ENCODE results near the gene DNM2.

The DNM2 gene

DNA sequence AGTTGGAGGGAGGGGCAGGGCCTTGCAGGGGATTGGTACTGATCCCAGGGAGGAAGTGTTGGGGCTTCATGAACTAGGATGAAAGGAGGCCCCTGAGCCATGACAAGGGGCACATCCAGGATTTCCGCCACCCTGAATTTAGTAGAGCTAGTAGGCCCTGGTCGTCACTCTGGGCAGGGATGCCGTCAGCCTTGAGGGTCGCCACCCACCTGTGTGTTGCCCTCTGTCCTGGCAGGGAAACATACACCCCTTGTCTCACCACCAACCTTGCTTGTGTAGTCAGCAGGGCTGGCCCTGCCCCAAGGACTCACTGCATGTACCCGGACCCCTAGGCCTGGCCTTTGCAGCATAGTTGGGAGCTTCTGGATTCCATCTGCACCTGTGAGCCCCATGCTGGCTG lies 26.0 kb upstream of the DNM2 start:
- no peak overlapping the region for H3K27ac ChIP-seq (ENCODE audit: low read depth, low read length)
- WGBS (ENCODE audit: extremely low coverage, insufficient coverage, low lambda C conversion rate): no CpG with 5 or more reads among the region's 5 CpGs
- no peak for DNase-seq

DNA sequence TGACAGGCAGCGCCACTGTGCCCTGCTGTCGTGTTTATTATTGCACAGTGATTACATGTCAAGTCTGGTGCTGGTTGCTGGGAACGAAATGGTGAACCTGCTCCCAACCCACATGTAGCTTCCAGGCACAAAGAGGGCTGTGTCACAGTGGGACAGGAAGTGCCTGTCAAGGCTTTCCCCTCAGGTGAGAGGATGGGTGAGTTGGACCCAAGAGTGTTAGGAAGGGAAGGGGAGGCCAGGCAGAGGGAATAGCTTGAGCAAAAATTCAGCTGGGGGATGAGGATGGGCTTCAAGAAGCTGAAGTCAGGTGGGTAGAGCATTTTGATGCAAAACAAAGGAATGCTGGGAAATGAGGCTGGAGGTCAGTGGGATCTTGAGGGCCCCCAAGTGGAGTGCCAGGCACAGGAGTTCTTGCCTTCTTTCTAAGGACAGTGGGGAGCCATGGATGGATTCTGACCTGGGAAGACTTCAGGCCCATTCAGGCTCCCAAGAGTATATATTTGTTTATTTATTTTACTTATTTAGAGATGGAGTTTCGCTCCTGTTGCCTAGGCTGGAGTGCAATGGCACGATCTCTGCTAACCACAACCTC lies 25.1 kb upstream of the DNM2 start:
- Histone ChIP-seq H3K56ac (ENCODE audit: low read length) (no peak overlapping the region), H3K79me2 (ENCODE audit: control insufficient read depth, insufficient read depth, low read length) (no peaks in the 10 kb centered on the region), H3K4me2 (ENCODE audit: low read length) (no peak overlapping the region), H2BK5ac (ENCODE audit: low read length) (no peak overlapping the region), H3K79me1 (ENCODE audit: low read length) (peaks cover 6% of the 10 kb centered on the region), H3K4me1 (ENCODE audit: control insufficient read depth, low read depth, low read length) (no peaks in the 10 kb centered on the region), H3K4ac (ENCODE audit: low read depth, low read length) (no peak overlapping the region), H3K23ac (ENCODE audit: low read length) (no peak overlapping the region), H3K9ac (ENCODE audit: low read length) (no peak overlapping the region), H2AK5ac (ENCODE audit: low read length) (no peak overlapping the region), H3K27me3 (ENCODE audit: insufficient read depth, low read length, poor library complexity) (no peaks in the 10 kb centered on the region), H3K36me3 (ENCODE audit: control insufficient read depth, insufficient read depth, low read length) (peaks cover 22% of the 10 kb centered on the region), H4K8ac (ENCODE audit: low read depth, low read length) (no peak overlapping the region), H4K5ac (ENCODE audit: low read length) (no peak overlapping the region), H3K27ac (ENCODE audit: low read depth, low read length) (no peak overlapping the region), H2BK120ac (ENCODE audit: low read depth, low read length) (no peak overlapping the region), H2BK15ac (replicated peaks; ENCODE audit: low read depth) (no peak overlapping the region), H3K4me3 (ENCODE audit: low read length) (no peak overlapping the region), H3K18ac (ENCODE audit: low read length) (no peak overlapping the region)
- DNase-seq: peak; percentile 42
- WGBS (ENCODE audit: extremely low coverage, insufficient coverage, low lambda C conversion rate): no CpG with 5 or more reads among the region's 5 CpGs

More for the DNA sequence above, 26.0 kb upstream of the DNM2 start:
- Histone ChIP-seq H3K23ac (ENCODE audit: low read length) (no peak overlapping the region), H3K79me1 (ENCODE audit: low read length) (peaks cover 9% of the 10 kb centered on the region), H4K8ac (ENCODE audit: low read depth, low read length) (no peak overlapping the region), H3K79me2 (ENCODE audit: control insufficient read depth, insufficient read depth, low read length) (peaks cover 3% of the 10 kb centered on the region), H4K5ac (ENCODE audit: low read length) (no peak overlapping the region), H3K4me1 (ENCODE audit: control insufficient read depth, low read depth, low read length) (no peaks in the 10 kb centered on the region), H2BK15ac (replicated peaks; ENCODE audit: low read depth) (no peak overlapping the region), H3K27me3 (ENCODE audit: insufficient read depth, low read length, poor library complexity) (no peaks in the 10 kb centered on the region), H3K18ac (ENCODE audit: low read length) (no peak overlapping the region), H3K4me2 (ENCODE audit: low read length) (no peak overlapping the region), H3K56ac (ENCODE audit: low read length) (no peak overlapping the region), H3K36me3 (ENCODE audit: control insufficient read depth, insufficient read depth, low read length) (peaks cover 28% of the 10 kb centered on the region), H2AK5ac (ENCODE audit: low read length) (no peak overlapping the region), H3K4me3 (ENCODE audit: low read length) (no peak overlapping the region), H2BK5ac (ENCODE audit: low read length) (no peak overlapping the region), H3K4ac (ENCODE audit: low read depth, low read length) (no peak overlapping the region), H2BK120ac (ENCODE audit: low read depth, low read length) (no peak overlapping the region), H3K9ac (ENCODE audit: low read length) (no peak overlapping the region)

DNA sequence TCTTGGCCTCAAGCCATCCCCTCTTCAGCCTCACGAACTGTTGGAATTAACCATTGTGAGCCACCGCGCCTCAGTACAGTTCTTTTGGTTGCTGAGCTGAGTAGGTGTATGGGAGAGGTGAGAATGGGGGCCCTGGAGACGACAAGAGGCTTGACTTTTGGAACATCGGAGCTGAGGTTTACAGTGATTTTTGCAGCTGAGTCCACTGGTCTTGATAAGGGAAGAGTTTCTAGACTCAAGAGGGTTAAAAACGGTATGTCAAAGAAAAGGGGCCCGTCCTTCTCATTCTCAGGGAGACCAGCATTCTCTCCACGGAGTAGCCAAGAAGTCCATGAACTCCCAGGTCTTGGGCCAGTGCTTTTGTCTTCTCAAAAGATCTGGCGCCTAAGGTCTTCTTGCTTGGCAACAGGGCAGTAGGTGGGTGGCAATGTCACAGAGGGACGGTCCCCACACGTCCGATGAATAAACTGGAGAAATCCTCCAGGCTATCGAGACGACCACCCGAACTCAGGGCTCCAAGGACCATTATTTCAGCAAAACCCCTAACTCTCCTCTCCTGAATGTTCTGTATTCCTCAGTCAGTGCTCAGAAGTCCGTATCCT lies 23.1 kb upstream of the DNM2 start:
- Histone ChIP-seq H2BK15ac (replicated peaks; ENCODE audit: low read depth) (no peak overlapping the region), H2BK120ac (ENCODE audit: low read depth, low read length) (no peak overlapping the region), H3K79me2 (ENCODE audit: control insufficient read depth, insufficient read depth, low read length) (no peaks in the 10 kb centered on the region), H3K9ac (ENCODE audit: low read length) (peak overlapping the region; percentile 35), H2BK5ac (ENCODE audit: low read length) (no peak overlapping the region), H3K27ac (ENCODE audit: low read depth, low read length) (no peak overlapping the region), H3K4ac (ENCODE audit: low read depth, low read length) (no peak overlapping the region), H3K18ac (ENCODE audit: low read length) (no peak overlapping the region), H3K27me3 (ENCODE audit: insufficient read depth, low read length, poor library complexity) (no peaks in the 10 kb centered on the region), H3K36me3 (ENCODE audit: control insufficient read depth, insufficient read depth, low read length) (peaks cover 11% of the 10 kb centered on the region), H3K56ac (ENCODE audit: low read length) (no peak overlapping the region), H4K5ac (ENCODE audit: low read length) (no peak overlapping the region), H3K4me1 (ENCODE audit: control insufficient read depth, low read depth, low read length) (no peaks in the 10 kb centered on the region), H4K8ac (ENCODE audit: low read depth, low read length) (no peak overlapping the region), H2AK5ac (ENCODE audit: low read length) (no peak overlapping the region), H3K4me3 (ENCODE audit: low read length) (no peak overlapping the region), H3K4me2 (ENCODE audit: low read length) (no peak overlapping the region), H3K23ac (ENCODE audit: low read length) (no peak overlapping the region), H3K79me1 (ENCODE audit: low read length) (peaks cover 4% of the 10 kb centered on the region)
- WGBS (ENCODE audit: extremely low coverage, insufficient coverage, low lambda C conversion rate): no CpG with 5 or more reads among the region's 16 CpGs
- DNase-seq: no peak

DNA sequence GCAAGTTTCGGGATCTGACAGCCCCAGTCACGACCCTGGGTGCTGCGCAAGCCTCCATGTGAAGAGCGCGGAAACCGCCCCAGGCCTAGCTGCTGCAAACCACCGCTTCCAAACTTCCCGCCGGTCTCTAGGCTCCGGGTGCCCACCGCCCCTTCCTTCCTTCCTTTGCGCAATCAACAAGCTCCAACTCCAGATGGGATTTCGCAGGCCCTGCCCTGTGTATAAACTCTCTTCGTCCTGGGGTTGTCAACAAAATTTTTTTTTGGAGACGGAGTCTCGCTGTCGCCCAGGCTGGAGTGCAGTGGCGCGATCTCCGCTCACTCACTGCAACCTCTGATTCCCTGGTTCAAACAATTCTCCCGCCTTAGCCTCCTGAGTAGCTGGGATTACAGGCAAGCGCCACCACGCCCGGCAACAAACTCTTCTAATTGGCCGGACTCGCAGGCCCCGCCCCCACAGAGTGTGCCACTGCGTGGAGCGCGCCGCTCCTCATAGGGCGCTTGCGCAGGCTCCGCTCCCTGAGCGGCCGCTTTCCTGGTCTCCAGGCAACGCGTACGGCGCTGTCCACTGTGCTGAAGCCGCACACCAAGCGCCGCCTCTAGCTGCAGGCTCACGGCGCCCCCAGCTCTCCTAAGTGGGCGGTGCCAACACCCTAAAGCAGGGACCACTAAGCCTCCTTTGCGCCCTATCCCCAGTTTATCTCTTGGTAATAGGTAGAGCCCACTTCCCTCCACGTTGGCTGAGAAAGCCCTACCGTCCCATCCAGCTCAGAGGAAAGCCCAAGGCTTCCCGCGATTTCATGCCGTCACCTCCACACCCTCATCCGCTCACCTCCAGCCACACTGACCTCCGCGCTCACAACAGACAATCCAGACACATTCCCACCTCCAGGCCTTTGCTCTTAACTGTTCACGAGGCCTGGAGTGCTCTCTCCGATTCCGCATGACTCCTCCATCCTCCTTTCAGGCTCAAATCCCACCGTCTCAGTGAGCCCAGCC lies 22.2 kb upstream of the DNM2 start:
- H2AK5ac ChIP-seq (ENCODE audit: low read length): no peak overlapping the region
- DNase-seq: peak; percentile 98
- H3K56ac ChIP-seq (ENCODE audit: low read length): no peak overlapping the region
- H3K27me3 ChIP-seq (ENCODE audit: insufficient read depth, low read length, poor library complexity): no peaks in the 10 kb centered on the region
- H3K23ac ChIP-seq (ENCODE audit: low read length): no peak overlapping the region
- peak overlapping the region; percentile 17 for H3K4me2 ChIP-seq (ENCODE audit: low read length)
- no peak overlapping the region for H2BK15ac ChIP-seq (replicated peaks; ENCODE audit: low read depth)
- peak overlapping the region; percentile 35 for H3K9ac ChIP-seq (ENCODE audit: low read length)
- peaks cover 4% of the 10 kb centered on the region for H3K79me1 ChIP-seq (ENCODE audit: low read length)
- H3K27ac ChIP-seq (ENCODE audit: low read depth, low read length): no peak overlapping the region
- no peak overlapping the region for H2BK5ac ChIP-seq (ENCODE audit: low read length)
- no peak overlapping the region for H3K4ac ChIP-seq (ENCODE audit: low read depth, low read length)
- H4K8ac ChIP-seq (ENCODE audit: low read depth, low read length): no peak overlapping the region
- H3K79me2 ChIP-seq (ENCODE audit: control insufficient read depth, insufficient read depth, low read length): no peaks in the 10 kb centered on the region
- no peak overlapping the region for H4K5ac ChIP-seq (ENCODE audit: low read length)
- WGBS (ENCODE audit: extremely low coverage, insufficient coverage, low lambda C conversion rate): no CpG with 5 or more reads among the region's 59 CpGs
- no peak overlapping the region for H3K4me3 ChIP-seq (ENCODE audit: low read length)
- H3K18ac ChIP-seq (ENCODE audit: low read length): no peak overlapping the region
- no peak overlapping the region for H2BK120ac ChIP-seq (ENCODE audit: low read depth, low read length)
- peaks cover 11% of the 10 kb centered on the region for H3K36me3 ChIP-seq (ENCODE audit: control insufficient read depth, insufficient read depth, low read length)
- H3K4me1 ChIP-seq (ENCODE audit: control insufficient read depth, low read depth, low read length): no peaks in the 10 kb centered on the region

DNA sequence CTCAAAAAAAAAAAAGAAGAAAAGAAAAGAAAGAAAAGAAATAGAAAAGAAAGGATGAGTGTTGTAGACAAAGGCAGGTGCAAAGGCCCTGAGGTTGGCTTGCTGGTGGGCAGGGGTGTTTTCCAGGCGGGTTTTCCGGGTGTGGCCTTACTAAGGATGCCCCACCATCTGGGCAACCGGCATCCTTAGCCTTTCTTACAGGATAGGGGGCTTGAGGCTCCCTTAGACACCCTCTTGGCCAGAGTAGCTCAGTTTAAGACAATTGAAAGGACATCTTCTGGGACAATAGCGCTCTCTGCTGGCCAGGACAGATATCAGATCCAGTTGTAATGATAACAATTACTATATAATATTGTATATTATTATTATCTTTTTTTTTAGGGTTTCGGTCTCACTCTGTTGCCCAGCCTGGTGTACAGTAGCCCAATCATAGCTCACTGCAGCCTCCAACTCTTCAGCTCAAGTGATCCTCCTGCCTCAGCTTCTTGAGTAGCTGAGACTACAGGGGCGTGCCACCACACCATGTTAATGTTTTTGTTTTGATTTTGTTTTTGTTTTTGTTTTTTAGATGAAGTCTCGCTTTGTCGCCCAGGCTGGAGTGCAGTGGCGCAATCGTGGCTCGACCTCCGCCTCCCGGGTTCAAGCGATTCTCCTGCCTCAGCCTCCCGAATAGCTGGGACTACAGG lies 18.1 kb upstream of the DNM2 start:
- Histone ChIP-seq H3K79me1 (ENCODE audit: low read length) (no peaks in the 10 kb centered on the region), H2BK5ac (ENCODE audit: low read length) (no peak overlapping the region), H3K36me3 (ENCODE audit: control insufficient read depth, insufficient read depth, low read length) (no peaks in the 10 kb centered on the region), H3K56ac (ENCODE audit: low read length) (no peak overlapping the region), H4K8ac (ENCODE audit: low read depth, low read length) (no peak overlapping the region), H3K23ac (ENCODE audit: low read length) (no peak overlapping the region), H3K9ac (ENCODE audit: low read length) (no peak overlapping the region), H3K4me2 (ENCODE audit: low read length) (no peak overlapping the region), H3K79me2 (ENCODE audit: control insufficient read depth, insufficient read depth, low read length) (no peaks in the 10 kb centered on the region), H2BK120ac (ENCODE audit: low read depth, low read length) (no peak overlapping the region), H2AK5ac (ENCODE audit: low read length) (no peak overlapping the region), H3K18ac (ENCODE audit: low read length) (no peak overlapping the region), H3K4me1 (ENCODE audit: control insufficient read depth, low read depth, low read length) (no peaks in the 10 kb centered on the region), H3K27me3 (ENCODE audit: insufficient read depth, low read length, poor library complexity) (no peaks in the 10 kb centered on the region), H3K4ac (ENCODE audit: low read depth, low read length) (no peak overlapping the region), H2BK15ac (replicated peaks; ENCODE audit: low read depth) (no peak overlapping the region), H3K27ac (ENCODE audit: low read depth, low read length) (no peak overlapping the region), H3K4me3 (ENCODE audit: low read length) (no peak overlapping the region), H4K5ac (ENCODE audit: low read length) (no peak overlapping the region)
- WGBS (ENCODE audit: extremely low coverage, insufficient coverage, low lambda C conversion rate): no CpG with 5 or more reads among the region's 15 CpGs
- DNase-seq: peak; percentile 74

Measured in mesendoderm (in vitro differentiated cells).